GM12873 (cell line): ENCODE data around the gene ZMAT3.

ENCODE experiments used
- CTCF ChIP-seq: IDR thresholded peaks from 2 replicates; pipeline ENCODE4 v1.5.1; 2012; ENCODE audit warnings: low read depth, mild to moderate bottlenecking, moderate library complexity, low read length, control low read depth; ENCODE audit not compliant: insufficient read depth; ENCODE audit errors: missing control alignments

Gene ZMAT3

GRCh38 chr3:178987745-178988144 is 83.9 kb downstream of the ZMAT3 start:
- TF ChIP-seq CTCF, result no peak

DNA sequence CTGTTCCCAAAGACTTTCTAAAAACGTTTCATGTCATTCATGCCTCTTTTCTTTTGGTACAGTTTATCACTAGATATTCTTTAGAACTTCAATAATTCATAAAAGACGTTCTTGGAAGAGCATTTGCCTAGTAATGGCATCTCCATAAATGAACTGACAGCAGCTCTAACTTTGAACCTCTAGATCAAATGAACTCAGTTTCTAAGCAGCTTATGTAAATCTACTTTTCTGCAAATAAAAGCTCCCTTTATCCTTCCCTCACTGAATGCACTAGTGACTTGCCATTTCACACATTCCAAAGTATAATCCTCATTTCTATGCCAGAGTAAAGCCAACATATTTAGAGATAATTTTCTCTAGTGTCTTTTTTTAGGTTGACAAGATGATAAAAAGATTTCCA is 85.2 kb downstream of the ZMAT3 start:
- no peak for TF ChIP-seq CTCF

DNA sequence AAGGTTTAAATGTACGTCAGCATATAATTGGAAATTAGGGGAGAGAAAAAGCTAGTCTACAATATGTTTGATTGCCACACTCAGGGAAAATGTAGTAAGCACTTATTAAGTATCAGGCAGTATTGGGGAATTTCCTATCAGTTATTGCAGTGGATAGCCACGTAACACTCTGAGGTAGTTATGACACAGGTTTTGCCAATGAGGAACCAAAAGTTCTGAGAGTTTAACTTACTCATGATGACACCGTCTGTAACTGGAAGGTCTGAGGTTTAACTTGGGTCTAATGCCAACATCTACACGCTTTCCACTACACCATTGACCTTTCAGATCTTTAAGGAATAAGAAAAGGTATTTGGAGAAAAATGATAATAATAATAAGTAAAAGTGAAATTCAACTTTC is 89.5 kb downstream of the ZMAT3 start:
- TF ChIP-seq CTCF, result no peak

- TF ChIP-seq CTCF, result no peak
Measured at GRCh38 chr3:178975320-178975719, 96.3 kb downstream of the ZMAT3 start.

GRCh38 chr3:178971614-178972013 is 100.0 kb downstream of the ZMAT3 start:
- TF ChIP-seq CTCF, result no peak

DNA sequence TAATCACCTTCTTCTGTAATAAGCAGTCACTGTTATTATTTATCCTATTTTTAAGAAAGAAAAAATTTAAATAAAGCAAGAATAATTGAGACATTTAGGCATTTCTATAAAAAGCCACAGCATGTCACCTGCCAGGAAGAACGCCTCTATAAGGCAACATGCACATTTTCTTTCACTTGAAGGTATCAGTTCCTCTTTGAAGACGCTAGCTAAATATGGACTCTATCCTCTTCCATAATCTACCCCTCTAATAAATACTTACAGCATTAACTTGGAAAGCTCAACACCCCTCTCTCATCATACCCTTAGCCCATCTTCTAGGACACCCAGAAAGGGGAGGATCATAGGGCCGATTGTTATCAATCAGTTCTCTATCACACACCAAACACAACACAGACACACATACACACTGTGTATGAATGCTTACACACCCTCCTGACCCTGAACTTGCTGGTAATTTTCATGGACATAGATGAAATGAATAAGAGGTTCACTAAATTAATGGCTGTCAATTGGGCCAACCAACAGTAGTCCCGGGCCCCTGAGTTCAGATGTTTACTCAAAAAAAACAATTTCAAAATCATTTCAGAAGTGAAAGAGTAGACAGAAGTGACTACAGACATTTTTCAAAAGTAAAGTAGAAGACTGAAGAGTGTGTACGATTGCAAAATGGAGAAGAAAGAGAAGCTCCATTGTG is 102.5 kb downstream of the ZMAT3 start:
- no peak for TF ChIP-seq CTCF
